GM18520 (cell line): Measurements from ENCODE around the gene MLNR.
A peak's percentile ranks its signal among the peaks of the same experiment; 100 is the strongest.

Source experiments
- ATAC-seq: cut with Tn5 transposase; IDR thresholded peaks from one replicate; pipeline ENCODE4 v1.9.1; 2021; ENCODE audit not compliant: unreplicated experiment

Gene MLNR

GRCh38 chr13:49225223-49226042, 5.3 kb downstream of the MLNR start:
- no peak for ATAC-seq

GRCh38 chr13:49226613-49227012, 6.5 kb downstream of the MLNR start:
- no peak for ATAC-seq

DNA sequence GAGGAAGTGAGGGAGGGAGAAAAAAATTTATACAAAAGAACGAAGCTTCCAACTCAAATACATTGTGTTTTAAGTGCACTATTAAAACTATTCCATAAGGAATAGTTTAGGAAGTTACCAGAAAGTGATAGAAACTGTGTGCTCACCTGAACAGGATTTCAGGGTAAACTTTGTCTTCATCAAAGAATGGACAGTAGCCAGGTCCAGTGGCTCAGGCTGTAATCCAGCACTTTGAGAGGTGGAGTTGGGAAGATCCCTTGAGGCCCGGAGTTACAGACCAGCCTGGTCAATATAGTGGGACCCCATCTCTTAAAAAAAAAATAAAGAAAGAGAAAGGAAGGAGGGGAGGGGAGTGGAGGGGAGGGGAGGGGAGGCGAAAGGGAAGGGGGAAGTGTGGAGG, 14.6 kb downstream of the MLNR start:
- no peak for ATAC-seq

- no peak for ATAC-seq
These were observed 15.8 kb downstream of the MLNR start for GRCh38 chr13:49235856-49236431.

GRCh38 chr13:49238621-49239020, 18.5 kb downstream of the MLNR start:
- no peak for ATAC-seq

DNA sequence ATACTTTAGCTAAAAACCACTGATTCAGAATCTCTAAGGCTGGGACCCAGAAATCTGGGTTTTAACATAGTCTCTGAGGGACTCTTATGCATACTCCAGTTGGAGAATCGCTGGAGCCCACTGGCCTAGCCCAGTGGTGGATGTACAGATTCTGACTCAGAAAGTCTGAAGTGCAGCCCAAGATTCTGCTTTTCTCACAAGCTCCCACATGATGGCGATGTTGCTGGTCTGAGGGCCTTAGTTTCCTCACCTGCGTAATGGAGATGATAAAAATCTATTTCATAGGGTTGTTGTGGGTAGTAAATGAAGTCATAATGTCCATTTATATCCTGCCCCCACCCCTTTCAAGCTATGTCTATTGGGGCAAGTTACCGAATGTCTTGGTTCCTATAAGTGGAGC, 19.9 kb downstream of the MLNR start:
- no peak for ATAC-seq

DNA sequence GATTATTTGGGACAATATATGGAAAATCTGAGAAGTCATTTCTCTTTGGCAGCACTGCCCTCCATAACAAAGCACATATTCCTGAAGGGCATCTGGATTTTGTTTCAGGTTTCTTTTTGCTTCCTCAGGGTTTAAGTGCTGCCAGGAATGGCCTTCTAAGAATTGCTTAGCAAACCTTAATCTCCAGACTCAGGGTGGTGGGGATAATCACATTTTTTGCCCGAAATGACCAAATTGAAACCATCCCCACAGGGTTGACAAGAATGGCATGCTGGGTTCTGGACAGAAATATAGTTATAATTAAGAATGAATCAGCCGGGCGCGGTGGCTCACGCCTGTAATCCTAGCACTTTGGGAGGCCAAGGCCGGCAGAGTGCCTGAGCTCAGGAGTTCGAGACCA, 21.2 kb downstream of the MLNR start:
- ATAC-seq = no peak

- ATAC-seq = no peak
These were observed 25.0 kb downstream of the MLNR start for GRCh38 chr13:49245101-49245500.

GRCh38 chr13:49246850-49247642, 26.9 kb downstream of the MLNR start:
- ATAC-seq = no peak

GRCh38 chr13:49247643-49248621, 27.8 kb downstream of the MLNR start, which contains the start of gene CDADC1:
TSS of gene CDADC1 (plus strand) at chr13:49247925. CDS start at chr13:49248038, 113 bp downstream.
- ATAC-seq = peak; percentile 94

DNA sequence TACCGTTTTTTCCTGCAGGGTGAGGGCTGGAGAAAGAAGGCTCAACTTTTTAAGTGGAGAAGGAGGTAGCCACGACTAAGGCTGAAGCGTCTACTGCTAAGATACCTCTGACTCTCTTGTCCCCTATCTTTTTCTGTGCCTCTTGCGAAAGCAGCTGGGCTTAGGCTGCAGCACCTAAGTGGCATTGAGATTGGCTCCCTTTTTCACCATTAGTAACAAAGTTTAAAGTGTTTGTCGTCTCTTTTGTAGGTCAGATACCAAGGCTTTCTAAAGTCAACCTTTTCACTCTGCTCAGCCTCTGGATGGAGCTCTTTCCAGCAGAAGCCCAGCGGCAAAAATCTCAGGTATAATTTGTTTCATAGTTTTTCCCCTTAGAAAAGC, 28.5 kb downstream of the MLNR start:
- no peak for ATAC-seq

GRCh38 chr13:49251326-49251725, 31.2 kb downstream of the MLNR start:
- no peak for ATAC-seq

DNA sequence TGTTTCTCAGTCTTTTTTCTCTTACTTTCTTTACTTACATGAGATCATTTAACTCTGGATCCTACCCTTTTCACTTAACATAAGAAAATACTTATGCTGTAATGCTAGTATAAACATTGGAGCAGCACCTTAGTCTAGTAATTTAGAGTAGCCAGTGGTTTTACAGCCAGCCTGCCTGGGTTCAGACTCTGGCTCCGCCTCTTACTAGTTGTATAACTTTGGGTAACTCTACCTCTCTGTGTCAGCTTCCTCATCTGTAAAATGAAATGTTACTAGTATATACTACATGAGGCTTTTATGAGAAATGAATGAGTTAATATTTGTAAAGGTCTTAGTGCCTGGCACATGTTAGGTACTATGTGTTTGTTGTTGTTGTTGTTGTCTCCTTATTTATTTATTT, 33.2 kb downstream of the MLNR start:
- ATAC-seq = no peak

DNA sequence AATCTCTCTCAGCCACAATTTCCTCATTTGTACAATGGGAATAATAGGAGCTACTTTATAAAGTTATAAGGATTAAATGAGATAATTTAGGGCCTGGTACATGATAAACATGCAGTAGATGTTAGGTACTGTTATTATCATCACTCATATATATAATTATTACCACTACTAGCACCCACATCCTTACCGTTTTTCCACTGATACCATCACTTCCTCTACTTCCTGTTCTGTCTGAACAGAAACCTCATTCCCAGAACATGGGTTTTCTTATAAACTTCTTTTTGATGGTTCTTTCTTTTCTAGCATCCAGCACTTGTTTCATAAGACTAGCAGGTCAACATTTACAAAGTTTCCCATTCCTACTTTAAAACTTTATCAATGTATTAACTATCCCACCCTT, 33.9 kb downstream of the MLNR start:
- ATAC-seq = no peak

DNA sequence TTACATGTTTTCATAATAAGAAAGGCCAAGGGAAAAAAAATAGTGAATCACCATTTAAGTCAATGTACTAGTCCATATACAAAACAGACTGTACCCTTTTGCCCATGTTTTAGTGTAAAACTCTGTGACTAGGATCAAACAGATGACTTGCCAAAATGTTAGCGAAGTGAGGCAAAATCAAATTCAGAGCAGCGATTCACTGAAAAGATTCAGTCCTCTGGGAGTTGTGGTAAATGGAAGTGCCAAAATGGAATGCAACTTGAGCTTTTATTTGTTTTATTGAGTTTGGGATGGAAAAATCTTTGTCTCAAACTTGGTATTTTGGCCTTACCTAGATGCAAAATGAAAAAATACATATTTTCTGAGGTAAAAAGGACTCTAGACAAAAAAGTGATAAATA, 36.7 kb downstream of the MLNR start:
- ATAC-seq = no peak

GRCh38 chr13:49258089-49258796, 38.1 kb downstream of the MLNR start:
- no peak for ATAC-seq

GRCh38 chr13:49259586-49259985, 39.4 kb downstream of the MLNR start:
- ATAC-seq = no peak

GRCh38 chr13:49262634-49263033, 42.5 kb downstream of the MLNR start:
- ATAC-seq = no peak

- ATAC-seq = no peak
These were observed 45.7 kb downstream of the MLNR start for GRCh38 chr13:49265822-49266221.

- ATAC-seq = no peak
These were observed 51.1 kb downstream of the MLNR start for GRCh38 chr13:49271264-49271663.
